Neural crest cell (in vitro differentiated cells): Measurements from ENCODE around the gene LRRC37A3. TPM values are rescaled to one million over a fixed set of nuclear protein-coding genes. Genes with fewer than 3 reads are reported as not detected.

Experiments used
- DNase-seq: peaks from one replicate; pipeline ENCODE4 v3.0.0; 2021; ENCODE audit warnings: low read depth, mixed read lengths, low spot score
- H3K27ac Mint-ChIP-seq: one replicate; pipeline ENCODE4 v1.8.0; 2021; ENCODE audit warnings: mild to moderate bottlenecking, mixed read lengths; ENCODE audit not compliant: unreplicated experiment
- H3K27me3 Mint-ChIP-seq: 2 replicates; pipeline ENCODE4 v1.8.0; 2021; ENCODE audit warnings: low read depth, mild to moderate bottlenecking, mixed read lengths
- H3K36me3 Mint-ChIP-seq: 2 replicates; pipeline ENCODE4 v1.8.0; 2021; ENCODE audit warnings: low read depth, mild to moderate bottlenecking, mixed read lengths
- H3K4me1 Mint-ChIP-seq: 2 replicates; pipeline ENCODE4 v1.8.0; 2021; ENCODE audit warnings: mixed read lengths
- H3K4me3 Mint-ChIP-seq: one replicate; pipeline ENCODE4 v1.8.0; 2021; ENCODE audit warnings: mild to moderate bottlenecking, mixed read lengths
- H3K9me3 Mint-ChIP-seq: 2 replicates; pipeline ENCODE4 v1.8.0; 2021; ENCODE audit warnings: mixed read lengths
- total RNA-seq: library from RNA; stranded (reverse); gene quantifications from 2 replicates; pipeline ENCODE4 v1.2.1, GENCODE V29; 2021
- TF ChIP-seq, protein P1 (sequence below): fragments of 200-600 bp; sonication (generic); conservative IDR thresholded peaks from 2 replicates; pipeline ENCODE4 v1.5.0; 2021; ENCODE audit warnings: antibody characterized with exemption, mild to moderate bottlenecking

Gene LRRC37A3
- total RNA-seq, 1 donor from 2014 or later, result 22.8 TPM

GRCh38 chr17:64951877-64952276, 32.6 kb upstream of the LRRC37A3 start:
- TF ChIP-seq, protein P1, sequence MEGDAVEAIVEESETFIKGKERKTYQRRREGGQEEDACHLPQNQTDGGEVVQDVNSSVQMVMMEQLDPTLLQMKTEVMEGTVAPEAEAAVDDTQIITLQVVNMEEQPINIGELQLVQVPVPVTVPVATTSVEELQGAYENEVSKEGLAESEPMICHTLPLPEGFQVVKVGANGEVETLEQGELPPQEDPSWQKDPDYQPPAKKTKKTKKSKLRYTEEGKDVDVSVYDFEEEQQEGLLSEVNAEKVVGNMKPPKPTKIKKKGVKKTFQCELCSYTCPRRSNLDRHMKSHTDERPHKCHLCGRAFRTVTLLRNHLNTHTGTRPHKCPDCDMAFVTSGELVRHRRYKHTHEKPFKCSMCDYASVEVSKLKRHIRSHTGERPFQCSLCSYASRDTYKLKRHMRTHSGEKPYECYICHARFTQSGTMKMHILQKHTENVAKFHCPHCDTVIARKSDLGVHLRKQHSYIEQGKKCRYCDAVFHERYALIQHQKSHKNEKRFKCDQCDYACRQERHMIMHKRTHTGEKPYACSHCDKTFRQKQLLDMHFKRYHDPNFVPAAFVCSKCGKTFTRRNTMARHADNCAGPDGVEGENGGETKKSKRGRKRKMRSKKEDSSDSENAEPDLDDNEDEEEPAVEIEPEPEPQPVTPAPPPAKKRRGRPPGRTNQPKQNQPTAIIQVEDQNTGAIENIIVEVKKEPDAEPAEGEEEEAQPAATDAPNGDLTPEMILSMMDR, result no peak
- Mint-ChIP-seq H3K9me3 (no peaks in the 10 kb centered on the region), H3K27ac (no peak overlapping the region), H3K36me3 (no peaks in the 10 kb centered on the region), H3K27me3 (no peaks in the 10 kb centered on the region), H3K4me1 (no peaks in the 10 kb centered on the region), H3K4me3 (no peak overlapping the region)
- DNase-seq, result no peak

- no peaks in the 10 kb centered on the region for H3K4me1 Mint-ChIP-seq
- no peak overlapping the region for H3K27ac Mint-ChIP-seq
- no peak overlapping the region for H3K4me3 Mint-ChIP-seq
- H3K9me3 Mint-ChIP-seq, result no peaks in the 10 kb centered on the region
- no peaks in the 10 kb centered on the region for H3K36me3 Mint-ChIP-seq
- no peak for DNase-seq
- TF ChIP-seq, protein P1, result no peak
- no peaks in the 10 kb centered on the region for H3K27me3 Mint-ChIP-seq
These were observed 31.6 kb upstream of the LRRC37A3 start for GRCh38 chr17:64950871-64951270.

- no peaks in the 10 kb centered on the region for H3K27me3 Mint-ChIP-seq
- TF ChIP-seq, protein P1, result no peak
- no peaks in the 10 kb centered on the region for H3K36me3 Mint-ChIP-seq
- H3K4me1 Mint-ChIP-seq, result no peaks in the 10 kb centered on the region
- H3K27ac Mint-ChIP-seq, result no peak overlapping the region
- no peak overlapping the region for H3K4me3 Mint-ChIP-seq
- no peak for DNase-seq
- no peaks in the 10 kb centered on the region for H3K9me3 Mint-ChIP-seq
These were observed 27.9 kb upstream of the LRRC37A3 start for GRCh38 chr17:64947152-64947551.

DNA sequence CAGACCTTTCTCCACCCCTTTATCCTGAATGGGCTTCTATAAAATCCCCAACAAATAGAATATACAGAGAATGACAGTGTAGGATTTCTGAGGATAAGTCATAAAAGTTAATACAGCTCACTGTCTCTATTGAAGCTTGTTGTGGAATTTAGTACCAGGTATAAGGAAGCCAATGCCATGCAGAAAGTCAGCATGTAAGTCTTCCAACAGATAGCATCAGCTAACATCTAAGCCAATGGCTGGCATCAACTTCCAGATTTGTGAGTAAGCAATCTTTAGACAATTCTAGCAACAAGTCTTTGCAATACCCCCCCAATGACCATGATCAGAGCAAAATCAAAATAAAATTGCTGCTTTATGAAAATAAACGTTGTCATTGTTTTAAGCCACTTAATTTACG, 22.5 kb upstream of the LRRC37A3 start:
- Mint-ChIP-seq H3K36me3 (no peaks in the 10 kb centered on the region), H3K9me3 (no peaks in the 10 kb centered on the region), H3K4me1 (no peaks in the 10 kb centered on the region), H3K27ac (no peak overlapping the region), H3K27me3 (no peaks in the 10 kb centered on the region), H3K4me3 (no peak overlapping the region)
- no peak for DNase-seq
- TF ChIP-seq, protein P1, result no peak

- Mint-ChIP-seq H3K4me1 (no peaks in the 10 kb centered on the region), H3K9me3 (no peaks in the 10 kb centered on the region), H3K36me3 (no peaks in the 10 kb centered on the region), H3K27me3 (no peaks in the 10 kb centered on the region), H3K4me3 (no peak overlapping the region), H3K27ac (no peak overlapping the region)
- no peak for DNase-seq
- TF ChIP-seq, protein P1, result no peak
These were observed 21.8 kb upstream of the LRRC37A3 start for GRCh38 chr17:64941045-64941444.

- Mint-ChIP-seq H3K9me3 (no peaks in the 10 kb centered on the region), H3K4me3 (no peak overlapping the region), H3K36me3 (no peaks in the 10 kb centered on the region), H3K27me3 (no peaks in the 10 kb centered on the region), H3K27ac (no peak overlapping the region), H3K4me1 (no peaks in the 10 kb centered on the region)
- TF ChIP-seq, protein P1, result no peak
- no peak for DNase-seq
These were observed 20.8 kb upstream of the LRRC37A3 start for GRCh38 chr17:64940055-64940454.
